Activated T-cell treated with anti-CD3 and anti-CD28 coated beads for 48 hours (primary cell): Measurements from ENCODE around the gene TMEM196.
A peak's percentile ranks its signal among the peaks of the same experiment; 100 is the strongest.

Source experiments
- DNase-seq: peaks from one replicate; pipeline ENCODE4 v3.0.0-alpha.2; 2020; ENCODE audit warnings: low read depth

Gene TMEM196

GRCh38 chr7:19772841-19773760 lies at the start of gene TMEM196:
Gene TMEM196 (minus strand): TSS chr7:19773617. CDS start chr7:19772696, 921 bp downstream.
- DNase-seq: no peak

- DNase-seq: no peak
These were observed 42.7 kb upstream of the TMEM196 start for GRCh38 chr7:19816128-19816527.

GRCh38 chr7:19815546-19815945 lies 42.1 kb upstream of the TMEM196 start:
- no peak for DNase-seq

- DNase-seq: no peak
These were observed 41.4 kb upstream of the TMEM196 start for GRCh38 chr7:19814776-19815175.

GRCh38 chr7:19811386-19811785 lies 38.0 kb upstream of the TMEM196 start:
- DNase-seq: no peak

GRCh38 chr7:19798986-19799385 lies 25.6 kb upstream of the TMEM196 start:
- DNase-seq: no peak

- no peak for DNase-seq
These were observed 10.1 kb upstream of the TMEM196 start for GRCh38 chr7:19783541-19783940.

GRCh38 chr7:19776981-19777380 lies 3.6 kb upstream of the TMEM196 start:
- DNase-seq: no peak

- no peak for DNase-seq
These were observed 2.2 kb upstream of the TMEM196 start for GRCh38 chr7:19775578-19775977.

- no peak for DNase-seq
These were observed 1.1 kb downstream of the TMEM196 start for GRCh38 chr7:19772306-19772705.

- no peak for DNase-seq
These were observed 10.8 kb downstream of the TMEM196 start for GRCh38 chr7:19762631-19763030.

- no peak for DNase-seq
These were observed 18.8 kb downstream of the TMEM196 start for GRCh38 chr7:19754521-19755116.

- DNase-seq: no peak
These were observed 21.4 kb downstream of the TMEM196 start for GRCh38 chr7:19752020-19752419.

GRCh38 chr7:19749658-19750057 lies 23.8 kb downstream of the TMEM196 start:
- DNase-seq: no peak

- DNase-seq: no peak
These were observed 25.6 kb downstream of the TMEM196 start for GRCh38 chr7:19747740-19748339.

GRCh38 chr7:19744075-19744474 lies 29.3 kb downstream of the TMEM196 start:
- DNase-seq: no peak

GRCh38 chr7:19728716-19729115 lies 44.7 kb downstream of the TMEM196 start:
- no peak for DNase-seq

- DNase-seq: no peak
These were observed 47.6 kb downstream of the TMEM196 start for GRCh38 chr7:19725770-19726169.

GRCh38 chr7:19715499-19715898 lies 57.9 kb downstream of the TMEM196 start:
- DNase-seq: no peak

- no peak for DNase-seq
These were observed 59.7 kb downstream of the TMEM196 start for GRCh38 chr7:19713676-19714075.

GRCh38 chr7:19709249-19709578 lies 64.2 kb downstream of the TMEM196 start:
- DNase-seq: no peak

GRCh38 chr7:19708397-19709248 lies 64.8 kb downstream of the TMEM196 start, which contains the start of gene POLR1F:
Gene POLR1F (minus strand): TSS chr7:19709037. CDS start chr7:19709016, 21 bp downstream.
- peak; percentile 89 for DNase-seq
